ENCODE measurements around the gene PRAMEF13. TPM values are rescaled to one million over a fixed set of nuclear protein-coding genes. Genes with fewer than 3 reads are reported as not detected.
"Not testable (repeated sequence)": the region's sequence is repeated elsewhere in the genome, so short reads cannot be mapped to it uniquely, and the experiment has no call there.

Gene PRAMEF13, protein sequence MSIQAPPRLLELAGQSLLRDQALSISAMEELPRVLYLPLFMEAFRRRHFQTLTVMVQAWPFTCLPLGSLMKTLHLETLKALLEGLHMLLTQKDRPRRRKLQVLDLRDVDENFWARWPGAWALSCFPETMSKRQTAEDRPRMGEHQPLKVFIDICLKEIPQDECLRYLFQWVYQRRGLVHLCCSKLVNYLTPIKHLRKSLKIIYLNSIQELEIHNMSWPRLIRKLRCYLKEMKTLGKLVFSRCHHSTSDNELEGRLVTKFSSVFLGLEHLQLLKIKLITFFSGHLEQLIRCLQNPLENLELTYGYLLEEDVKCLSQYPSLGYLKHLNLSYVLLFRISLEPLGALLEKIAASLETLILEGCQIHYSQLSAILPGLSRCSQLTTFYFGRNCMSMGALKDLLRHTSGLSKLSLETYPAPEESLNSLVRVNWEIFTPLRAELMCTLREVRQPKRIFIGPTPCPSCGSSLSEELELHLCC
- not detected in 2 replicates for total RNA-seq (2013; cell fraction: nucleolus; rRNA removed)
- not detected in 2 replicates for total RNA-seq (2014; rRNA removed)
- total RNA-seq (2014; rRNA removed; fragmentation: Illumina TruSeq; extraction: Trizol) = not detected in 2 replicates
- total RNA-seq (2021) = not detected in 2 replicates
- polyA plus RNA-seq (2011; ENCODE audit: low read depth) = not detected
- not detected in 2 replicates for polyA plus RNA-seq (2011; rRNA removed)
- polyA plus RNA-seq (2011; cell fraction: cytosol; rRNA removed) = not detected in 2 replicates
- polyA plus RNA-seq (2011; cell fraction: nucleus; rRNA removed) = not detected in 2 replicates
- polyA plus RNA-seq (2012) = not detected in 2 replicates
- polyA plus RNA-seq (2014; fragmentation: Illumina TruSeq; extraction: Trizol) = not detected in 2 replicates
- polyA plus RNA-seq (2014; fragmentation: Nextera tagmentation; extraction: Ambion mirVana) = not detected
- not detected in 2 replicates for polyA plus RNA-seq (2014; rRNA removed)
- not detected for polyA plus RNA-seq (2016; fragmentation: Nextera tagmentation; extraction: Ambion mirVana)
- polyA minus RNA-seq (2011; rRNA and poly(A)+ RNA removed) = not detected in 2 replicates
- not detected in 2 replicates for polyA minus RNA-seq (2011; cell fraction: cytosol; rRNA and poly(A)+ RNA removed)
- polyA minus RNA-seq (2011; cell fraction: nucleus; rRNA and poly(A)+ RNA removed) = not detected in 2 replicates
- Bru-seq, nascent RNA = not detected
- BruChase-seq, experiment 1, labeled RNA remaining after a 6-hour chase = not detected
- BruChase-seq, experiment 2, labeled RNA remaining after a 2-hour chase = not detected
- long read RNA-seq, experiment 1 = 0 reads
- long read RNA-seq, experiment 2 = 0 reads

DNA sequence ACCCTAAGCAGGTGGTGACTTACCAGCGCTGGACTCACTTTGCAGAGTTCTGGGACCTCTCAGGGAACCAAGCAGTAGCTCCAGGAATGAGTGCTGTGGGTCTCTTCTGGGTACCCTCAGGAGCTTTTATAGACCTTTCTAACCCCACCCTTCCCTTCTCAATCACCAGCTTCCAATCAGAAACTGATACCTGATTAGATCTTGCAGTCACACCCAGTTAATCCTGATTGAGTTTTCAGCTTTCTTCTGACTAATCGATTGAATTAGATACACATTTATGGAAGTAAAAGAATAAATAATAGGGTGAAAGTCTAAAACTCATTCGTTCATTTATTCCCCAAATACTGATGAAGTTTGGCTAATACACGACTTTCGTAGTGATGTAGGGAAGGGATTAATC lies at the start of gene PRAMEF13:
Gene PRAMEF13, minus strand, starts transcription at position 101 of the 400 bp plus-strand sequence. CDS start 1,820 bp downstream, outside the sequence.
- intact Hi-C loops (cut with micrococcal nuclease; ENCODE audit: unreplicated experiment); ATAC-seq; H3K27me3 ChIP-seq (replicated peaks in 1 of 2; ENCODE audit: control insufficient read depth in 2 of 2, insufficient read depth in 2 of 2, low read length in 1 of 2); POLR2A ChIA-PET; DNase-seq (ENCODE audit: low read depth, low spot score); H3K27ac ChIP-seq (ENCODE audit: control insufficient read depth, insufficient read depth); H3K9ac ChIP-seq (ENCODE audit: control insufficient read depth, insufficient read depth, low read length); H3K4me1 ChIP-seq (ENCODE audit: control insufficient read depth, insufficient read depth, low read length); H3K4me2 ChIP-seq (ENCODE audit: control insufficient read depth, insufficient read depth); SMC1A ChIA-PET (ENCODE audit: uncharacterized antibody, unreplicated experiment); H4K20me1 ChIP-seq (ENCODE audit: control insufficient read depth, insufficient read depth); in situ Hi-C loops (cut with MboI); FAIRE-seq; RAD21 ChIA-PET (ENCODE audit: unreplicated experiment); H3K79me2 ChIP-seq (ENCODE audit: control insufficient read depth, insufficient read depth, low read length); CTCF ChIA-PET; H3K36me3 ChIP-seq (ENCODE audit: control insufficient read depth in 2 of 2, insufficient read depth in 2 of 2, low read length in 1 of 2); BruUV-seq (replicated peaks); H3K4me3 ChIP-seq; H2AFZ ChIP-seq (ENCODE audit: control insufficient read depth, low read depth, low read length); H3K9me3 ChIP-seq (replicated peaks; ENCODE audit: control insufficient read depth, insufficient read depth, low read length): not testable (repeated sequence)
- WGBS (ENCODE audit: insufficient coverage, insufficient replicate concordance, low lambda C conversion rate, missing lambda C conversion rate) = no CpG with 5 or more reads among the region's 5 CpGs

DNA sequence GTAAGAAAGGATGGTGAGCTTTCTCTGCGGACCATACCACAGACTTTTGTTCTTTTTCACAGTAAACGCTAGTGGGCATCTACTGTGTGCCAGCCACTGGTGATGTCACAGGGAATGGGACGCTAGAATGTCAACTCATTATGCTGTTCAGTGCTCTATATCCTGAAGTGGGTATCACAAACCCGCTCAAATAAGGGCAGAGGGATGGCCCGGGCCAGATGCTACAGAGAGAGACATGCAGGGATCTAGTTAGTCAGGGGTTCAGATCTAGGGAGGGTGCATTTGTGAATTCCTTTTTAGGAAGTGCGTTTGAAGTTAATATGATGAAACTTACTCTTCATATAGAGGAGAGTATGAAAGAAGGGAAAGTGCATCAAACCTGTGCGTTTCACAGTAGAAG lies 45.9 kb upstream of the PRAMEF13 start:
- H3K27ac ChIP-seq (ENCODE audit: control insufficient read depth, insufficient read depth); BruUV-seq (replicated peaks); DNase-seq (ENCODE audit: low read depth, low spot score); H3K9ac ChIP-seq (ENCODE audit: control insufficient read depth, insufficient read depth, low read length); RAD21 ChIA-PET (ENCODE audit: unreplicated experiment); H3K27me3 ChIP-seq (replicated peaks in 1 of 2; ENCODE audit: control insufficient read depth in 2 of 2, insufficient read depth in 2 of 2, low read length in 1 of 2); CTCF ChIA-PET; H4K20me1 ChIP-seq (ENCODE audit: control insufficient read depth, insufficient read depth); SMC1A ChIA-PET (ENCODE audit: uncharacterized antibody, unreplicated experiment); POLR2A ChIA-PET; ATAC-seq; H2AFZ ChIP-seq (ENCODE audit: control insufficient read depth, low read depth, low read length); H3K79me2 ChIP-seq (ENCODE audit: control insufficient read depth, insufficient read depth, low read length); H3K4me2 ChIP-seq (ENCODE audit: control insufficient read depth, insufficient read depth); H3K4me3 ChIP-seq; intact Hi-C loops (cut with micrococcal nuclease; ENCODE audit: unreplicated experiment); H3K4me1 ChIP-seq (ENCODE audit: control insufficient read depth, insufficient read depth, low read length); H3K9me3 ChIP-seq (replicated peaks; ENCODE audit: control insufficient read depth, insufficient read depth, low read length); FAIRE-seq; H3K36me3 ChIP-seq (ENCODE audit: control insufficient read depth in 2 of 2, insufficient read depth in 2 of 2, low read length in 1 of 2): not testable (repeated sequence)
- 32% methylated on average over 6 of the region's 7 CpGs for WGBS (ENCODE audit: insufficient coverage, insufficient replicate concordance, low lambda C conversion rate, missing lambda C conversion rate)
- in situ Hi-C loops (cut with MboI) = loop anchor here (25.0 kb wide), 2 partner anchors 435 to 710 kb away; no protein-coding TSS in a partner anchor

DNA sequence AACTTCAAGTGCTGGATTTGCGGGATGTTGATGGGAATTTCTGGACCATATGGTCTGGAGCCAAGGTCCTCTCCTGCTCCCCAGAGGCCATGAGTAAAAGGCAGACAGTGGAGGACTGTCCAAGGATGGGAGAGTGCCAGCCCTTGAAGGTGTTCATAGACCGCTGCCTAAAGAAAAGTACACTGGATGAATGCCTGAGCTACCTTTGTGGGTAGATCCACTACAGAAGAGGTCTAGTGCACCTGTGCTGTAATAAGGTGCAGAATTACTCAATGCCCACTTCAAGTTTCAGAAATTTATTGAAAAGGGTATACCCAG lies 45.3 kb upstream of the PRAMEF13 start:
- intact Hi-C loops (cut with micrococcal nuclease; ENCODE audit: unreplicated experiment); H2AFZ ChIP-seq (ENCODE audit: control insufficient read depth, low read depth, low read length); H4K20me1 ChIP-seq (ENCODE audit: control insufficient read depth, insufficient read depth); H3K4me2 ChIP-seq (ENCODE audit: control insufficient read depth, insufficient read depth); H3K9ac ChIP-seq (ENCODE audit: control insufficient read depth, insufficient read depth, low read length); POLR2A ChIA-PET; BruUV-seq (replicated peaks); CTCF ChIA-PET; H3K9me3 ChIP-seq (replicated peaks; ENCODE audit: control insufficient read depth, insufficient read depth, low read length); FAIRE-seq; H3K4me3 ChIP-seq; H3K36me3 ChIP-seq (ENCODE audit: control insufficient read depth in 2 of 2, insufficient read depth in 2 of 2, low read length in 1 of 2); H3K27me3 ChIP-seq (replicated peaks in 1 of 2; ENCODE audit: control insufficient read depth in 2 of 2, insufficient read depth in 2 of 2, low read length in 1 of 2); SMC1A ChIA-PET (ENCODE audit: uncharacterized antibody, unreplicated experiment); H3K79me2 ChIP-seq (ENCODE audit: control insufficient read depth, insufficient read depth, low read length); DNase-seq (ENCODE audit: low read depth, low spot score); H3K27ac ChIP-seq (ENCODE audit: control insufficient read depth, insufficient read depth); ATAC-seq; H3K4me1 ChIP-seq (ENCODE audit: control insufficient read depth, insufficient read depth, low read length); RAD21 ChIA-PET (ENCODE audit: unreplicated experiment): not testable (repeated sequence)
- 18% methylated on average over 2 of the region's 2 CpGs for WGBS (ENCODE audit: insufficient coverage, insufficient replicate concordance, low lambda C conversion rate, missing lambda C conversion rate)
- in situ Hi-C loops (cut with MboI) = loop anchor here (25.0 kb wide), 2 partner anchors 434 to 709 kb away; no protein-coding TSS in a partner anchor
